ENCODE results near the gene MMD.
"Not testable (repeated sequence)": the region's sequence is repeated elsewhere in the genome, so short reads cannot be mapped to it uniquely, and the experiment has no call there.

Gene MMD

DNA sequence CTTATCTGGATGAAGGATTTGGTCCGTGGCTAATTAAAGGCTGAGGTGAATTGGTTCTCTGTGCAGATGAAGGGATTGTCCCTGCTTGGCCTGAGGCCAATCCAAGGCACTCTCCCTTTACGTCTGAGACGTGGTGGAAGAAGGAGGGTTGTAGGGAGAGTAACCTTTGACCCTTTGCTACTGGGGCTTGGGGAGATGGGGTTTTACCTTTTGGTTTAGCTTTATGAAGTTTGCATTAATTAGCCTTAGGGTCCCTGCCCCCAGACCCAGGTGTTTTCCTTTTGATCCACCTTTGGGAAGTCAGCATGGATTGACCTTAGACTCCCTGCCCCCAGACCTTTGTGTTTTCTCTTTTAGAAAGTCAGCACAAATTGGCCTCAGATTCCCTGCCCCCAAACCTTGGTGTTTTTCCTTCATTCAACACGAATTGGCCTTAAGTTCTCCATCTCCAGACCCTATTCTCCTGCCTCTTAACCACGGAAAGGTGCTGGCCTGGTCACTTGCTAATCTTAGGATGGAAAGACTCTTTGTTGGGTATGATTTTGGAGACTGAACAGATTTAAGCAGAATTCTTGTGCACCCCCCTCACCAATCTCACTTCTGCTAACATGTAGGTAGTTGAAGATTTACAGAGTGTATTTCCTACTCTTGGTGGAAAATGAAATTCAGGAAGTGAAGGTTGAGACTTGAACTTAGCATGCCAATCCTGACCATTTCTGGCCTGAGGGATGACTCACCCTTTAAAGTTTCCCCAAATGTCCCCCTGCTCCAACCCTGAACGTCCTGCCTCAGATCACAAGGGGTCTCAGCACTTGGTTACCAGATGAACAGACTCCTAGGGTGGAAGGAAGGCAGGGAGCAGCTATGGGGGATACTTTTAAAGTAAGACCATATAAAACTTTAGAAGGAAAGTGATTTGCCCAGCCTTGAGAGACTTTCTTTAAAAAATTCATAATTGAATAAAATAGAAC lies 23.1 kb upstream of the MMD start:
- DNase-seq (ENCODE audit: low read depth in 2 of 2, low spot score in 1 of 2): no peak

DNA sequence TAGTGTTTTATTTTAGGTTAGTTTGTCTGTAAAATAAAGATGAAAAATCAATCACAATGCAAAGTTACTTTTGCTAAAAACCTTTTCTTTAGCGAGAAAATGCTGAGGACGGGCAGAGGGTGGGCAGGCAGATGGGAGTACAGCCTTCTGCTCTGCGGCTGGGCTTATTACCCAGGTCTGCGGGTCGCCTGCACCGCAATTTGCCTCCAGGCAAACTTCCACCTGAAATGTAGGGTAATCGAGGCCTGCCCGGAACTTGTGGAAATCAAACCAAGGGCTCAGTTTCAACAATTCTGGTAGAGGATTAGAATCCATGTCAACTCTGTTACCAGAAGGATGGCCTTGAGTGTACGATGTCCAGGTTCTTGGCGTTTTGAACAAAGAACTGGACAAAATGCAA lies 22.3 kb upstream of the MMD start:
- no peak for DNase-seq (ENCODE audit: low read depth in 2 of 2, low spot score in 1 of 2)

DNA sequence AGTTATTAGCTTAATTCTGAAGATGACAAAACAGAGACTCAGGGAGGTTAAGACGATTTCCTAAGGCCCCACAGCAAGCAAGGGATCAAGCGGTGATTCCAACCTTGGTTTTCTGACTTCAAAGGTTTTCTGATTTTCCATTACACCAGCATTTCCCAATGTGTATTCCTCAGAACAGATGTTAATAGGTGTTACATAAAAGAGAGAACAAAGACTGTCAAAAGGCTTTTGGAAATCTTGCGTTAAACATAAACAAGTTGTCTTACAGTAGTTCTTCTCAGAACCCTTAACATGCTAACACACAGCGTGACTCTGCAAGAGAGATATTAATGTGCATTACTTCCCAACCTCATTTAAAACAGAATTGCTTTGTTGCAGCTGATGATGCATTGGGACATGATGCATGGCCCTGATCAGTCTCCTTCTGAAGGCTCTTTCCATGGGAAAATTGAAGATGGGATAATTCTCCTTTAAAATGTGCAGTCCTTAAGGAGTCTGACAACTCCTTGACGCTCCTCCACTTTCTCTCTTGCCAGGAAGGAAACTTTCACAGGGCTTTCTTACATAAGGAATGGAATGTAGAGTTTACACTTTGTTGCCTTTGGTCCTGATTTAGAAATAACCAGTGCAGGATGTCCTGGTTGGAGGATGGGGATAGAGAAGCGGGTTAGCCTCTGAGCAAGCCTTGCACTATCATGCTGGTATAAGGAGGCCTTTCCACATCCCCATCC lies 21.5 kb upstream of the MMD start:
- no peak for DNase-seq (ENCODE audit: low read depth in 2 of 2, low spot score in 1 of 2)

DNA sequence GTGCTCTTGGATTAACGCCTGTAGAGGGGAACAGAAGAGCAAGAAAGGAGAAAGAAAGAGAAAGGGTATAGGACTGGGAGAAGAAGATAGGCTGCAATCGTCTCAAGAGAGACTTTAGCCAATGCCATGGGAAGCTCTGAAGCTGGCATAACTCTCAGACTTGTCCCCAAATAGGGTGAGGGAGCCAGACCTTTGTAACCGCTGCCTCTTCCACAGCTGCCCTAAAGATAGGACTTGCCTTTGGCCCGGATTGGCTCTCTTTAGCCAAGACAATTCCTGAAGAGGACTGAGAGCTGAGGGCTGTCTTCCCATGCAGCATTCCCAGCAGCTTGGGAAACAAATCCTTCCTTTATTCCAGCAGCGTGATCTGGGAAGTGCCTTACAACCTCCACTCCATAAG lies 20.8 kb upstream of the MMD start:
- no peak for DNase-seq (ENCODE audit: low read depth in 2 of 2, low spot score in 1 of 2)

DNA sequence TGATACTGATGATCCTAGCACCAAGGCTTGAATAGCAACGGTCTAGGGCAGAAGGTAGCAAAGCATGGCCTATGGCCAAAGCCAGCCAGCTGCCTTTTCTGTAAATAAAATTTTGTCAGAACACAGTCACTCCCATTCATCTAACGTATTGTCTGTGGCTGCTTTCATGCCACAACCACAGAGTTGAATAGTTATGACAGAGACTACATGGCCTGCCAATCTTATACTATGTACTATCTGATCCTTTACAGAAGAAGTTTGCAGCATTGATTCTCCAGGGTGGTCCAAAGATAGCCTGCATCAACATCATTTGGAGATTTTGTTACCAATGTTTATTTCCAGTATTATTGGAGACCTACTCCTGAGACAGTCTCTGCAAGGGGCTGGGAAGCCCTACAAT lies 19.9 kb upstream of the MMD start:
- no peak for DNase-seq (ENCODE audit: low read depth in 2 of 2, low spot score in 1 of 2)

DNA sequence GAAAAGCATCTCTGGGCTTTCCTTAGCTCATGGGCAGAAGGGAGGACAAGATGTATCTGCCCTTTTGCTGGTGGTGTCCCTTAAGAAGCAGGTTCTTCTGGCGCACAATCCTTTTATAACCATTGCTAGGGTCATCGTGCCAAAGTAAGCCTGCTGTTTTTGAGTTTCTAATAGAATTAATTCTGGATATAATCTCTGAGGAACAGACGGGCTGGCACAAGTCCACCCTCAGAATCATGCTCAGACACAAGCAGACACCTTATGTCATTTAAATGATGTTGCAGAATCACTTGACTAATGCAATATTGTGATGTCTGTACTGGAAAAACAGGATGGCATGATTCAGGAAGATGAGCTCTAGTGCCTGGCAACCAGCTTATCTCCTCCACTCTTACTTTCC lies 18.8 kb upstream of the MMD start:
- DNase-seq (ENCODE audit: low read depth in 2 of 2, low spot score in 1 of 2): no peak

DNA sequence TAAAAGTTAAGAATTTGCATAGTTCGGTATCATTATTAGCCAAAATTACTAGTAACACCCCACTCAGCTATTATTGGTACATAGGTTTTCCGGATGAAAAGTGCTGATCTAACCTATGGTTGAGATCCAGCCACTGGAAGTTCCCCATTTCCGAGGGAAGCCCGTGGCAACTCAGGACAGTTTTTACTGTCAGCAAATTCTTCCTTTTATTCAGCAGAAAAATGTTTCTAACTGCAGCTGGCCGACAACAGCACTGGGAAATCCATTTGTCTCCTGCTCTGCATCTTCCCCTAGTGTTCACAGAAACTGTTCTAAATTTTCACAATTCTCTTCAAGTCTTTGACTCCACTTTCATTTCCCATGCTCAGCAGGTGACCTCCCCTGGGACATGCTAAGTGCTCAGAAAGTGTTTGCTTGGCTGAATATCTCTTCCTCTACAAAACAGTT lies 15.5 kb upstream of the MMD start:
- DNase-seq (ENCODE audit: low read depth in 2 of 2, low spot score in 1 of 2): no peak

DNA sequence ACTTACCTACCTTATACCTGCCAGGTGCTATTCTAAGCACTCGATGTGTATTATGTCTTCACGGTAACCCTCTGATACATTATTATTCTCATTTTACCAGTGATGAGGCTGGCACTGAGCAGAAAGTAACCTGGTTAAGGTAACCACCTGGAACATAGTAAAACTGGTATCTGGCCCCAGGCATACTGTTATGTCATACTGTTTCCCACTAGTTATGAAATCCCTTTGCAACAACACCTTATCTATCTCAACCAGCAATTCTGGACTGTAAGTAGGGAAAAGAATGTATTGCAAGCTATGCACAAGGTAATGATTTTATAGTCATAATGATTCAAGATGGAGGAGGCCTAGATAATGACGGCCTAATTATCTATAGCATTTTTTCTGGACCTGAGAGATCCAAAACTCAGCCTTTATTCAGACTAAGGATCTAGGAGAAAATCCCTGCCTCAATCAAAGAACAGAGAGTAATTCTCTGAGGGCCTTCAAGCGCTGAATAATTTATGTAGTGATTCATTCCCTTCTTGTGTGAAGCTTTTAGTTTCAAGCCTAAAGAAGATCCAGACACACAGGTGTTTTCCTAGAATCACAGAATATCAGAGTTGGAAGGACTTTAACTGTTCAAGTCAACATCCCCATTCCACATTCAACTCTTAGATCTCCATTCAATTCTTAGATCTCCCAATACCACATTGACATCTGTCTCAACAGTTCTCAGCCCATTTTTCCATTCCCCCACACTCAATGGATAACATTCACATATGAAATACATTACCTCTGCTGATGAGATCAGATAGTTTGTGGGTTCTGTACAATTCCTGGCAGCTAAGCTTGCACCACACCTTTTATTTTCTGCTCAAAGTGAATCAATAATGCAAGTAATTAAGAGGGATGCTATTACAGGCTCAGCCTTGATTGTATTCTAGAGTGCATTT lies 14.9 kb upstream of the MMD start:
- no peak for DNase-seq (ENCODE audit: low read depth in 2 of 2, low spot score in 1 of 2)

DNA sequence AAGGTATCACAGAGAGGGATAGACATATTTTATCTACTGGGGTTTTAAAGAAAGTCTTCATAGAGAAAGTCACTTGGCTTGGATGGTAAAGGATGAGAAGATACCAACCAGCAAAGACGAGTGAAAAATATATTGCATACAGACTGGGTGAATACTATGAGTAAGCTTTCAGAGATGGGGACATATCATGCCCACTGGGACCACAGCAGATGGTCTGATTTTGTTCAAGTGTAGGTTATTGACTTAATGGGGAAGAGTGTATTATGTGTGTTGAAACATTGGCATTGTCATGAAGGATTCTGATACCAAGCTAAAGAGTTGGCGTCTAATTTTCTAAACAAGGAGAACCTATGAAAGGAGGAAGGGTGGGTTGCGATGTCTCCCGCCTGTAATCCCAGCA lies 13.8 kb upstream of the MMD start:
- no peak for DNase-seq (ENCODE audit: low read depth in 2 of 2, low spot score in 1 of 2)

DNA sequence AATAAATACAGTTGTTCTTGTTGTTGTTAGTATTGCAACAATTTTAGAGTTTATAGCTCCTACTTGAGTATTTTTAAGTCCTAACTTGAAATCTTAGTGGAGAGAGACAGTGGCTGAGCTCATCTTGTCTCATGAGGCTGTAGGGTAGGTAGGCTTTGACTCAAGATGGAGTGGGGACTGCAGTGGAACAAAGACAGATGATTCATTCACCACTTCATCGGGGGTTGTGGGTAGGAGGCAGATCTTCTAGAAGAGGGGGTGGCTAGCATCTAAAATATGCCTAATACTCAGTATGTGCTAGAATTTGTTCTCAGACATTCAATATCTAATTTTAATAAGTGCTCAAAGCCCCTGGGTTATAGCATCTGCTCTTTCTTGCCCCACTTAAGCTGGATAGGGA lies 13.1 kb upstream of the MMD start:
- no peak for DNase-seq (ENCODE audit: low read depth in 2 of 2, low spot score in 1 of 2)

DNA sequence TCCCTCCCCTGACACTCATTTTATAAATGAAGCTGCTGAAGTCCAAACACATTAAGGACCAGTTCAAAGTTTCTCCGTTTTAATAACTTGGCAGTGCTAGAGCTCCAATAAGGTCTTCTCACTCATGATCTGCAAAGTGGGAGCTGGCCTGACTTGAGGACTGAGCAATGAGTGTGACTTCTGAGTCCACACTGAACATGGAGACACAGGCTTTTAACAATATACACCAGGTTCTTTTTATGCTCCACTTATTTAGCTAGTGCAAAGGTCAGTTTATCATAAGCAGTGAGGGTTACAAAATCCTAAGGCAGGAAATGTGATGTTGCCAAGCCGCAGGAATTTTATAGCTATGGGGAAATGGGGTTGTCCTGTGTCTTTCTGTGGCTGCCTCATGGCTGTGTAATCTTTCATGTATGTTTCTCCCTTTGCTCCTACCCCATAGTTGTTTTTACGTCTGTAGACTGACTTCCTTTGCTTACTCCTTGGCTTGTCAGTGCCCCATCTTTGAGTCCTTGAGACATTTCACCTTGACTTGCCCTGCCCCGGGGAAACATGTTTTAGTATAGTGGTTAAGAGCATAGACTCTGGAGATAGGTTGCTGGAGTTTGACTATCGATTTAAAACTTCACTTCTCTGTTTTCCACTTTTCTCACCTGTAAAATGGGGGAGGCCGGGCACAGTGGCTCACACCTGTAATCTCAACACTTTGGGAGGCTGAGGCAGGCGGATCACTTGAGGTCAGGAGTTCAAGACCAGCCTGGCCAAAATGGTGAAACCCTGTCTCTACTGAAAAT lies 12.2 kb upstream of the MMD start:
- no peak for DNase-seq (ENCODE audit: low read depth in 2 of 2, low spot score in 1 of 2)

DNA sequence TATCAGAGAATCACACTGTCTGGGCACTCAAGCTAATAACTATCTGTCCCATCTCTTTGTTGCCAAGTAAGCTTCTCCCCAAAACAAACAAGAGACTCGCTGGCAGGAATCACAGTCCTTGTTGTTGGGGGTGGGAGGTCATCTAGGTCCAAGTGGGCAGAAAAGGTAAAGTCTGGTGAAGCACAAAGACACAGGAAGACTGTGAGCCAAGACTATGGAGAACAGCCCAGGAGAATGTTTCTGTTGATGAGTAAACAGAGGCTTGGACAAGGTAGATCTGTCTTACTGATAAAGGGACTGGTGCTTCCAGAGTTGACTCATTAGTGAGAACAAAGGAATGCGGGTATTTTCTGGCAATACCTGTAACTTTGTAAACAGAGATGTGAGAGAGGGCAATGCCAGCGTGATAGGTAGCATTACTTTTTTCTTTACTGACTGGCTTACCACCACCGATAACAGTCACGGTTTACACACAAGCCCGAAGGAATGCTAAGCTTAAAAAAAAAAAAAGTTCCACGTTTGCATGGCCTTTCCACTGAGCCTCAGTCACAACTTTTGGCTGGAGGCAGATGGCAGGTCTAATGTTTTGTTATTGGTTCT lies 11.5 kb upstream of the MMD start:
- DNase-seq (ENCODE audit: low read depth in 2 of 2, low spot score in 1 of 2): no peak

DNA sequence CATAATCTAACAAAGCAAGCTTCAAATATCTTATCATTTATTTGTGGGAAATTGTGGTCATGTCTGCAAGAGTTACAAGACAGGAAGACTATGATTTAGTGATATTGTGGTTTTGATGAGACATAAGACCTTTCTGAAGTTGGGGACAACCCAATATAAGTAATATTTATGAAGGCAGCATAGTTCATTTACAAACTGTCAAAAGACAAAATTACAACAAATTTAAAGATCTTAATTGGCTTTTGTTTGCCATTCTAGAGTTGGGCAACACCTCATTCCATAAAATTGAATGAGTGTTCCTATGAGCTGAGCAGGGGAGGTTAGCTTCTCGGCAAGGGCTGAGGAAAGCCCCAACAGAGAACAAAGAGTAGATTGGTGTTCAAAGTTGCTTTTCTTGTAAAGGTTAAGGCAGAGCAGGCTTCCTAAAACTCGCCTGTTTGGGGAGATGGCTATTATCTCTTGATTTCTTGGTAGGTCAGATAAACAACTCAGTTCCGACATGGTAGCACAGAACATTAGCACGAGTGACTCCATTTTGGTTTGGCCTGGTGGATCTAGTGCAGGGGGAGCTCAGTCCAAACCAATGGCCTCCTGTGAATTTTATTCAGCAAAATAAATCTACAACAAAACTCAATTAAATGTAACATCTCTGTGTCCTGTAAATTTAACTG lies 10.9 kb upstream of the MMD start:
- DNase-seq (ENCODE audit: low read depth in 2 of 2, low spot score in 1 of 2): no peak

DNA sequence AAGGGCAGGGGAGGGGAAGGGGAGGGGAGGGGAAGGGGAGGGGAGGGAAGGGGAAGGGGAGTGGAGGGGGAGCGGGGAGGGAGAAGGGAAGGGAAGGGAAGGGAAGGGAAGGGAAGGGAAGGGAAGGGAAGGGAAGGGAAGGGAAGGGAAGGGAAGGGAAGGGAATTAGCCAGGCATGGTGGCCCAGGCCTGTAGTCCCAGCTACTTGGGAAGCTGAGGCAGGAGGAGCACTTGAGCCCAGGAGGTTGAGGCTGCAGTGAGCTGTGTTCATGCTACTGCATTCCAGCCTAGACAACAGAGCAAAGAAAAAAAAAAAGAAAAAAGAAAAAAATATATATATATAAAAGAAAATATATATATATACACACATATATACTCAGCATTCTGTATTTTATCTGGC lies 10.3 kb upstream of the MMD start:
- DNase-seq (ENCODE audit: low read depth in 2 of 2, low spot score in 1 of 2): not testable (repeated sequence)

DNA sequence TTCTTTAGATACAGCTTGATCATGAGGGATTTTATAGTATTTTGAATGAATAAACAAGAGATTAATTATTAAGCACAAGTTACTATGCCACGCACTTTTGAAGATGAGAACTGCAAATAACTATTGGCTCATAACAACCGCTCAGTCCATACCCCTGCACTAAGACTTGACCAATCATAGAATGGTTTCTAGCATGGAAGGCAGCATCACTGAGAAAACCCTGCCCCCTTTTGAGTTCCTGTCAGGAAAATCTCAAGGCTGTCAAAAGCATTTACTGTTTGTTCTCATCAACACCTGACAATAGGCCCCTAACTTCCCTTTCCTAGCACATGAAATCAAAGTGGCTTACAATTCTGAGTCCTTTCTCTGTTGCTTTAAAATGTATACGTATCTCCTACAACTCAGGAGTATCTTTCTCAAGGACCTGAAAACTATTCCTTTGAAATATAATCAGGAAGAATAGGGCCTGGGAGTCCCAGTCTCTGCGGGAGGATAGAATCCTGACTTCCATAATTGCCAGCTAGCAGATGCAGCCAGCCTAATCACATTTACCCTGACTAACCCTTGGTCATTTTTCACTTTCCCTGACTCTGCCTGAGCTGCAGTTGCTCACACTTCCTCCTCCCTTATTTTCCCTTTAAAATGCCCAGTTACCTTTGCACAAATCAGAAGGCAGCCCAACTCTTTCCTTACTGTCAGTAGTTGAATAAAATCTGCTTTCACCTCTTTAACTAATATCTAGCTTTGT lies 9.1 kb upstream of the MMD start:
- DNase-seq (ENCODE audit: low read depth in 2 of 2, low spot score in 1 of 2): no peak

DNA sequence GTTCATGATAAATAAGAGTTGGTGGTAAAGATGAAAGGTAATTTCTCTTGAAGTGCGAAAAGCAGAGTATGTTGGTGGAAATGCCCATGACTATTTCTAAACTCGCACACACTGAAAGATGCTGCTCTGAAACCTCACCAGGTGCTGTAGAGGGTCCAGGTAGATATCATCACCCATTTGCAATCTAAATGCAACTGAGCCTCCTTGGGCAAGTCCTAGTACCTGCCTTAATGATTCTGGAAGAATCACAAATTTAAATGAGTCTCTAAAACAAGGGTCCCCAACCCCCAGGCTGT lies 5.9 kb upstream of the MMD start:
- DNase-seq (ENCODE audit: low read depth in 2 of 2, low spot score in 1 of 2): no peak

DNA sequence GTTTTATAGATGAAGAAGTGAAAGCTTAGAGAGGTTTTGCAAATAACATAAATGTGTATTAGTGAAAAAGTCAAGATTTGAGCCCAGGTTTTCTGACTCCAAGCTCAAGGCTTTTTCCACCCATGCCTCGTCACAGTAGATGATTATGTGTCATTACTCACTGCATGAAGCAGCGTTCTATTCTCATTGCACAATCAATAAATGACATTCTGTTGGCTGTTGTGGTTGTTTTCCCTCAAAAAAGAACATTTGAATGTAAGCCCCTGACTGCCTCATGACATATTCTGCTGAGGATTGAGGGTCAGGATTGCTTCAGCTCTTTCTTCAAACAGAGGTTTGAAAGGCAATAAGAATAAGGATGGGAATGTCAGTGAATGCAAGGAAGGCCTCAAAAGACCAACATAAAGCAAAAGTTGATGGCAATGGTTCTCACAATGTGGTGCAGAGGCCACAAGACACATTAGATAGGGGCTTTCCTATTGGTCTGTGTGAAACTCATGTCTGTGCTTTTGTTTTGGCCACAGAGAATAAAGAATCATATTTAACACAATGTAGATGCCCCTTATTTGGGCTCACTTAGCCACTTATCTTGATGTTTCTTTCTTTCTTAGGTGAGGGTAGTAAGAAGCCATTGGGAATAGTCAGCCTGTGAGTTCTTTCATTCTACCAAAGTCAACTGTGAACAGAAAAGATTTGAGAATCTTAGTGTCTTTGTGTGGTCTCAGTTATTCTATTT lies 5.4 kb upstream of the MMD start:
- no peak for DNase-seq (ENCODE audit: low read depth in 2 of 2, low spot score in 1 of 2)

DNA sequence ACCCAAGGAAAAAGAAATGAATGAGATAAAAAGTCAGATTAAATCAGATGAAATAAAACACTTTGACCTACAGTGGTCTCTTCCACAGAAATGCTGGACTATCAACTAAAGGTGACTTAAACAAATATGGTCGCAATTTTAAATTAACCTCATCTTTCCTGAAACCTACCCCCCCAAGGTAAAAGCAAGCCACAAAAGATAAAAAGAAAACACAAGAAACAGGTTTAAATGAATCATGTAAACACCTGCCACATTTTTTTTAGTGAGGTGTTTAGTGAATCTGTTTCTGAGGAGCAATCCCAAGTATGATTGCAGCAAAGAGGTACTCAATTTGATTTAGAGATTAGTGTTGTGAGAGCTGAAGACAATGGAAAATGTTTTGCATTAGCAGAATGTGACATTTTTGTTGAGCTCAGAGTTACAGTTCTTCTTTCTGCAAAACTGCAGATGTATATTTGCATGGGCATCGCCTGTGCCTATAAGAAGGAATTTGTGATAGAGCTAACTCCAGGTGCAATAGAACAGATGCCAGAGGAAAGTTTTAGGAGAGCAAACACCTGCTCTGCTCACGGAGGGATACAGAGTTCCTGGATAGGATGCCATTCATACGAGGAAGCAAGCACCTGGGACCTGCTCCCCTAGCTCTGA lies 3.4 kb upstream of the MMD start:
- DNase-seq (ENCODE audit: low read depth in 2 of 2, low spot score in 1 of 2): no peak
